GM21526 (cell line): ENCODE data around the gene FAM76A.
A peak's percentile ranks its signal among the peaks of the same experiment; 100 is the strongest.
"Not testable (repeated sequence)": the region's sequence is repeated elsewhere in the genome, so short reads cannot be mapped to it uniquely, and the experiment has no call there.

ENCODE experiments used
- ATAC-seq: cut with Tn5 transposase; IDR thresholded peaks from one replicate; pipeline ENCODE4 v1.9.1; 2021; ENCODE audit warnings: moderate library complexity; ENCODE audit not compliant: unreplicated experiment, low FRiP score

Gene FAM76A

DNA sequence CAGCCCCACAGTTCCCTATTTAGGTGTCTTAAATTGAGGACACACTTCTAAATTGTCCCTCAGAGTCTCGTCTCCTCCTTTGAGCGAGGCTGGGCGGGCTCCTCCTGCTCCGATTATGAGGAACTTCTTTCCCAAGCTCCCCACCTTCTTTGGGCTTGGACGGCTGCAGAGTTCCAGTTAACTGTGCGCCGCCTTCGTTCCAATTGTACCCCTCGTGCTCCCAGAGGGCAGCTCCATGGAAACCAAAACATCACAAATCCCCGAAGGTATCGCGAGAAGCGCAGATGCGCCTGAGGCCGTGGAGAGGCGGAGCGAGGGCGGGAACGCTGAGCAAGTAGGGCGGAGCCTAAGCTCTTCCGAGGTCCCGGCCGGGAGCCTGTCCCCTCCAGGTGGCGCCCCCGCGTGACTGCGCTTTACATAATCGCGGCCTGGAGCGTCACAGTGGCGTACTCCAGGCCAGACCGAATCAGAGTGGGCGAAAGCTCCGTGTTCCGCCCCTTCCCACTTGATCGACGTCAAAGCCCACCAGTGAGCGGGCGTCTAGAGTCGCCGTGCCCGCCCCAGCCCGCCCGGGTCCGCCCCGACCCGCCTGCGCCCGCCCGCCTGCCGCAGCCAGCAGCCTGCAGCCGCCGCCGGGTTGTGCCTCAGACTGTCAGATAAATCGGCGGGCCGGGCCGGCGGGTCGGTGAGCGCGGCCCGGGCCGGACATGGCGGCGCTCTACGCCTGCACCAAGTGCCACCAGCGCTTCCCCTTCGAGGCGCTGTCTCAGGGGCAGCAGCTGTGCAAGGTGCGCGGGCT is at the start of gene FAM76A:
Gene FAM76A (plus strand): TSS at position 588 of the 799 bp plus-strand sequence. CDS start 120 bp downstream, at position 708.
- ATAC-seq: peak; percentile 93

DNA sequence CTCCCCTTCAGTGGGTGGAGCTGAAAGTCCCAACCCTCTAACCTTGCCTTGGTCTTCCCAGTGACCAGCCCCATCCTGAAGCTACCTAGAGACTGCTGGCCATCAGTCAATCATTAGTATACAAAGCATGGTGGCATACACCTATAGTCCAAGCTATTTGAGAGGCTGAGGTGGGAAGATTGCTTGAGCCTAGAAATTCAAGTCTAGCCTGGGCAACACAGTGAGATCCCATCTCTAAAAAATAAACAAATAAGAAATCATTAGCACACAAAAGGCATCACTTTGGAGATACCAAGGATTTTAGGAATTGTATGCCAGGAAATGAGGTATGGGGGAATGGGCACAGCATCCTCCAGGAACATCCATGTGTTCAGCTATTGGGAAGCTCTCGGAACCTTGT is 49.4 kb upstream of the FAM76A start:
- no peak for ATAC-seq

DNA sequence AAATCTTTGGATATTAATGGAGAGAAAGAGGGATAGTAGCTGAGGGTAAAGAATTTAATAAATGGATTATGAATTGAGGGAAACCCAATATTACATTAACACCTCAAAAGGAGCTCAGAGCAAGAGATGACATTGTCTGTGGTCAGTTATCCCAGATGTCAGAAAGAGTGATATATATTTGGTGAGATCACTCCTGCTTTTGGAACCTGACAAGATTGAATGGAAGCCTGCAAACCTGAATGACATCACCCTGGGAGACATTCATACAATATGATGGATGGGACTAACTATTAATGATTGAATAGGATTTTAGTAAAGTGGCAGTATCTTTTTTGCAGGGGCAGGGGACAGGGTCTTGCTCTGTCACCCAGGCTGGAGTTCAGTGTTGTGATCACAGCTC is 47.0 kb upstream of the FAM76A start:
- ATAC-seq: no peak

DNA sequence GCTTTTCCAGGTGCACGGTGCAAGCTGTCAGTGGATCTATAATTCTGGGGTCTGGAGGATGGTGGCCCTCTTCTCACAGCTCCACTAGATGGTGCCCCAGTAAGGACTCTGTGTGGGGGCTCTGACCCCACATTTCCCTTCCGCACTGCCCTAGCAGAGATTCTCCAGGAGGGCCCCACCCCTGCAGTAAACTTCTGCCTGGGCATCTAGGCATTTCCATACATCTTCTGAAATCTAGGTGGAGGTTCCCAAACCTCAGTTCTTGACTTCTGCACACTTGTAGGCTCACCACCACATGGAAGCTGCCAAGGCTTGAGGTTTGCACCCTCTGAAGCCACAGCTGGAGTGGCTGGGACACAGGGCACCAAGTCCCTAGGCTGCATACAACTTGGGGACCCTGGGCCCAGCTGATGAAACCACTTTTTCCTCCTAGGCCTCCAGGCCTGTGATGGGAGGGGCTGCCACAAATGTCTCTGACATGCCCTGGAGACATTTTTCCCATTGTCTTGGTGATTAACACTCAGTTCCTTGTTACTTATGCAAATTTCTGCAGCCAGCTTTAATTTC is 45.5 kb upstream of the FAM76A start:
- not testable (repeated sequence) for ATAC-seq

DNA sequence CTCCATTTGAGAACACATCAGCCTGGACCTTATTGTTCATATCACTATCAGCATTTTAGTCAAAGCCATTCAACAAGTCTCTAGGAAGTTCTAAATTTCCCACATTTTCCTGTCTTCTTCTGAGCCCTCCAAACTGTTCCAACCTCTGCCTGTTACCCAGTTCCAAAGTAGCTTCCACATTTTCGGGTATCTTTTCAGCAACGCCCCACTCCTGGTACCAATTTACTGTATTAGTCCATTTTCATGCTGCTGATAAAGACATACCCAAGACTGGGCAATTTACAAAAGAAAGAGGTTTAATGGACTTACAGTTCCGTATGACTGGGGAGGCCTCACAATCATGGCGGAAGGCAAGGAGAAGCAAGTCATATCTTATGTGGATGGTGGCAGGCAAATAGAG is 44.2 kb upstream of the FAM76A start:
- ATAC-seq: not testable (repeated sequence)

DNA sequence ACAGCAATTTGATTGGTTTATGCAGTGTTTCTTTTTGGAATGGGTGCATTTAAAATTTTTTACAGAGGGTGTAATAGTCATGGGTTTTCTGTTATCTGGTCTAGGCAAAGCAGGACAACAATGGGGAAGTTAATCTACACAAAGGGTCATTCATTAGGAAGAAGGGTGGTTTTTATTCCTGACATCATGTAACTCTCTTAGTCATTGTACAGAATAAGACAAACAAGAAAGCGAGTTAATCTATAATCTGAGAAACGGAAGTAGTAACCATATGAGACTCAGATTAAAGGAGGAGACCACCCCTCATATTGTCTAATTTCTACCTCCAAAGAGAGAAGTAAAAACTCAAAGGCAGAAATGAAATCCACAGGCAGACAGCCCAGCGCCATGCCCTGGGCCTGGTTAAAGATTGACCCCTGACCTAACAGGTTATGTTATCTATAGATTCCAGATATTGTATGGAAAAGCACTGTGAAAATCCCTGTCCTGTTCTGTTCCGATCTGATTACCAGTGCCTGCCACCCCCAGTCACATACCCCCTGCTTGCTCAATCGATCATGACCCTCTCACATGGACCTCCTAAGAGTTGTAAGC is 43.3 kb upstream of the FAM76A start:
- no peak for ATAC-seq

DNA sequence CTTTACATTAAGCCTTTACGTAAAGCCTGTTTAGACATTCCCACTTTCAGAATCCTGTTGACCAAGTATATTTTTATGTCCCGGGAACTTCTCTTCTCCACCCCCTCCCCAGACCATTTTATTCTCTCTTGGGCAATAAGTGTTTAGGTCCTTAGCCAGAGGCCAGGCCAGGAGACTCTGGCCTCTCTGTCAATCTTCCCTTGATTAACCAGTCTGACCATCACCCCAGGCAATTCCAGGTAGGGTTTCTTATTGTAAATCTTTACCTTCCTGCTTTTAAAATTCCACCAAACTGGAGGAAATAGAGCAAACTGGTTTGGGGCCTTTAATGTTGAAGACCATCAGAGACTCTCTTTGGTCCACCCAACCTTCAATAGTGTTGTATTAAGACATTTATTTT is 41.6 kb upstream of the FAM76A start:
- no peak for ATAC-seq

DNA sequence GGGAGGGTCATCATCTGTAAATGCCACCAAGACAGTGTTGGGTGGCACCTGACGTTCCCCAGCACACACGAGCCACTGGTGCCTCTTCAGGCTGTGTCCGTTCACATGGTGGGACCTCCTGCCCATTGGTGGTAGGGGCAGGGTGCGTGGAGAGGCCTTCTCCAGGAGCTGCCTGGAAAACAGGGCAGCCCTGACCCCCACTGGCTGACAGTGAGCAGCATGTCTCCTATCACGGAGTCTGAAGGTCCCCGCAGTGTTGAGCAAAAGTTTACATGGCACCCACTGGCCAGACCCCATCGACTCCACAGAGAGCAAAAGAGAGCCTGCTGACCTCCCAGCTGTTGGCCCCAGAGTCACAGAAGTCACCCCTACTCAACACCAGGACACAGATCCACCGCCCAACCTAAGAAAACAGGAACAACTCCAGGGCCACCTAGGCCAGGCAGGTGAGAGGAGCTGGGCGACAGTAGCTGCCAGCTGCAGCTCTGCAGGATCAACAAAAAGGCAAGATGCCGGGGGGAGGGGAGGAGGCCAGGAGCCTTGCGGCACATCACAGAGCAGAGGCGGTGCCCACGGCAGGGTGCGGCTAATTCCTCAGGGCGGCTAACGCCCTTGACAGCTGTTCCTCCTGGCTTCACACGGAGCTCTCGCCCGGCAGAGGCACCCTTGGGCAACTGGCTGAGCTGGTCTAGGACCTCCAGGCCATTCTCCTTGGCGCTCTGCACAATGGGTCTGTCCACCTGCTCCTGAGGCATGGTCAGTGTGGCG is 39.4 kb upstream of the FAM76A start:
- ATAC-seq: no peak

DNA sequence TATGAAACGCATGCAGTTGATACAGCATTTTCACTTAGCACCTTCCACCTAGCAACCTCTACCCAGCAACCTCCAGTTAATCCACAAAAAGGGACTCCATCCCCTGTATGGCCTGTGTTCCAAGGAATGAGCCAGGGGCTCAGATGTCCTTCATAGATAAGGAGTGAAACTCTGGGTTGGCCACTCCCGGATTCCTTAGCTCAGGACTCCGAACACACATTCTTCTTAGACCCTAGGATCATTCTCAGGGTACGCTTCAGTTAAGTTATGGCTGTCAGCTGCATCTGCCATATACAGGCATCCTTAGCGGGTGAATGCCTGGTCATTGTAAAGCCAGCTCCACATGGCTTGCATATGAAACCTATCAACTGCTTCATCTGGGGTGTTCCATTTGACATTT is 37.9 kb upstream of the FAM76A start:
- ATAC-seq: no peak

DNA sequence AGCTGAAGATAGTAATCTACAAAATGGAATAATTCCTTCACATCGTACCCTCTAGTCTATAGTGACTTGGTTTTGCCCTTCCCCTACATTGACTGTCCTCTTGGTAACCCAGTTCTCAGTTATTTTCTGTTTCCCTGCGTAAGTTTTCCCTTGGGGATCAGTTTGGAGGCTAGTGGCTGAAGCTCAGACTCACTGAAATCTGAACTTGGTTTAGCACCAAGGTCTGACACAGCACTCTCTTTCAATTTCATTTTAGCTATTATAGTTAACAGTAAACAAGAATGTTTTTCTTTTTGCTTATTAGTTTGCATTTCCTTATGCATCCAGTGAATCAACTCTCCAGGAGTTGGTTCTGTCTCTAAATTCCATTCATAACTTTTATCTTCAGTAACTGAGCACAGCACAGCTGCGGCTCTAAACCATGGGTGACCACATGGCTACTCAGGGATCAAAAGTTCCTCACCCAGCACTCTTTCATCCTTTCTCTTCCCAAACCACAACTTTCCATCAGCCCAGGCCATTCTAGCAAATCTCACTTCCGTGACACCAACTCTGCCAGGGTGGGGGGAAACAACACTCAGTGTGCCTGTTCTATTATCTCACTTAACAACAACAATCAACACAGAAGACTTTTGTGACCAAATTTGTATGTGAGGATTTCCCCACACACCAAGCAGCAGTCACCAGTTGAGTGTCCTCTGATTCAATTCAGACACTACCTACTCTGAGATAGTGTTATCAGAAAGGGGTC is 36.2 kb upstream of the FAM76A start:
- ATAC-seq: no peak

DNA sequence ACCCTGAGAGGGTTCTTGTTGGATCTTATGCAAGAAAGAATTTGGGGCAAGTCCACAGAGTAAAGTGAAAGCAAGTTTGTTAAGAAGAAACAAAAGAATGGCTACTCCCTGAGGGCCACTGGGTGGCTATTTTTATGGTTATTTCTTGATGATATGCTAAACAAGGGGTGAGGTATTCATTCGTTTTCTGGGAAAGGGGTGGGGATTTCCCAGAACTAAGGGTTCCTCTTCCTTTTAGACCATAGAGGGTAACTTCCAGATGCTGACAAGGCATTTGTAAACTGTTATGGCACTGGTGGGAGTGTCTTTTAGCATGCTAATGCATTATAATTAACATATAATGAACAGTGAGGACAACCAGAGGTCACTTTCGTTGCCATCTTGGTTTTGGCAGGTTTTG is 35.6 kb upstream of the FAM76A start:
- no peak for ATAC-seq

DNA sequence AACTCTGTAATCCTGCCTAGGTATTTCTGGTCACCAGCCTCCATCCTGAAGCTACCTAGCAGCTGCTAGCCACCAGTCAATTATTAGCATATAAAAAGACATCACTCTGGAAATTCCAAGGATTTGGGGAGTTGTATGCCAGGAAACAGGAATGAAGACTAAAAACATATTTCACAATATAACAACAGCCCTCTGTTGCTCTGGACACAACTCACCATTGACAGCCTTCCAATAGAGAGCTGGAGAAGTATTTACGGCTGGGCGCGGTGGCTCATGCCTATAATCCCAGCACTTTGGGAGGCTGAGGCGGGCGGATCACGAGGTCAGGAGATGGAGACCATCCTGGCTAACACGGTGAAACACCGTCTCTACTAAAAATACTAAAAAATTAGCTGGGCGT is 28.9 kb upstream of the FAM76A start:
- not testable (repeated sequence) for ATAC-seq

DNA sequence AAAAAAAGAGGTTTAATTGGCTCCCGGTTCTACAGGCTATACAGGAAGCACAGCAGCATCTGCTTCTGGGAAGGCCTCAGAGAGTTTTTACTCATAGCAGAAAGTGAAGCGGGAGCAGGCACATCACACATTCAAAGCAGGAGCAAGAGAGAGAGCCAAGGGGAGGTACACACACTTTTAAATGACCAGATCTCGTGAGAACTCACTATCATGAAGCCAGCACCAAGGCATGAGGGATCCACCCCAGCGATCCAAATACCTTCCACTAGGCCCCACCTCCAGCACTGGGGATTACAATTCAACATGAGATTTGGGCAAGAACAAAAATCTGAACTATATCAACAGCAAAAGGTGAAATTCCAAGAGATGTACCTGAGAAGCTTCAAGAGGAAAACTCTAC is 20.8 kb upstream of the FAM76A start:
- ATAC-seq: no peak

DNA sequence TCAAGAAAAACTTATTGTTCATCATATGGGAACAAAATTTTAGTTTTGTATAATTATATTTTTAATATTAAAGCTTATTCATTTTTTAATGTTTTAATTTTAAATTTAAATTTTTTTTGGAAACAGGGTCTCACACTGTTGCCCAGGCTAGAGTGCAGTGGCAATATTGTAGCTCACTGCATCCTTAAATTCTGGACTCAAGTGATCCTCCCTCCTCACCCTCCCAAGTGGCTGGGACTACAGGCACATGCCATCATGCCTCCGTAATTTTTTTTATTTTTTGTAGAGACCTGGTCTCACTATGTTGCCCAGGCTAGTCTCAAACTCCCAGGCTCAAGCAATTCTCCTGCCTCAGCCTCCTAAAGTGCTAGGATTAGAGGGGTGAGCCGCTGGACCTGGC is 20.2 kb upstream of the FAM76A start:
- no peak for ATAC-seq

DNA sequence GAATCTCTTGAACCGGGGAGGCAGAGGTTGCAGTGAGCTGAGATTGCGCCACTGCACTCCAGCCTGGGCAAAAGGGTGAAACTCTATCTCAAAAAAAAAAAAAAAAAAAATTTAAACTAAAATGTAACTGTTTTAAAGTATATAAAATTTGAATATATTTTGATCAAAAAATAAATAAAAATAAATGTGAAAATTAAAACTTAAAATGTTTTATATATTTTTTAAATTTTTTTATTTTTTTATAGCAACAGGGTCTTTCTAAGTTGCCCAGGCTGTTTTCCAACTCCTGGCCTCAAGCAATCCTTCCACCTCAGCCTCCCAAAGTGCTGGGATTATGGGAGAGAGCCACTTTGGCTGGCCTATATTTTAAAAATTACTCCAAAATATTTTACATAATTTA is 15.2 kb upstream of the FAM76A start:
- no peak for ATAC-seq

DNA sequence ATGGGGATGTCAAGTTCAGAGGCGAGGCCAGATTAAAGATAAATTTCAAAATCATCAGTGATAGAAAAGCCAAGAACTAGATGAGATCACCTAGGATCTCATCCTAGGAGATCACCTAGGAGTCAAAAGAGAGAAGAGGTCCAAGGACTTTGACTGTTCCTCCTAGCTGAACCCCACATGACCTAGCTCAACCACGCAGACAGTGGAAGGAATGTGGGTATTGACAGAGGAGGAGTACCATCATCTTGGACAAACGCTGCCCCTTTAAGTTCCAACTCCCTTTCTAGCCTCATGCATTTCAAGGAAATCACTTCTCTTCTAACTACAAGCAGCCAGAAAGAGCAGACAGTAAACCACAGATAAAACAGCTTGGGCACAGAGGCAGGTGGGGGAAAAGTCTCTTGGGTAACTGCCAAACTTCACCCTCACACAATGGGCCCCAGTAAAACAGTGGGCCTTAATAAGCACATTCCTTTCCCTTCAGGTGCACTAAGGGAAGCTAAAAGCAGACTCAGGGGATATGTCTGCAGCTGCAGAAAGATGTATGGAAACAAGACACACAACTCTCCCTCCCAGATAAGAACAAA is 12.5 kb upstream of the FAM76A start:
- no peak for ATAC-seq

DNA sequence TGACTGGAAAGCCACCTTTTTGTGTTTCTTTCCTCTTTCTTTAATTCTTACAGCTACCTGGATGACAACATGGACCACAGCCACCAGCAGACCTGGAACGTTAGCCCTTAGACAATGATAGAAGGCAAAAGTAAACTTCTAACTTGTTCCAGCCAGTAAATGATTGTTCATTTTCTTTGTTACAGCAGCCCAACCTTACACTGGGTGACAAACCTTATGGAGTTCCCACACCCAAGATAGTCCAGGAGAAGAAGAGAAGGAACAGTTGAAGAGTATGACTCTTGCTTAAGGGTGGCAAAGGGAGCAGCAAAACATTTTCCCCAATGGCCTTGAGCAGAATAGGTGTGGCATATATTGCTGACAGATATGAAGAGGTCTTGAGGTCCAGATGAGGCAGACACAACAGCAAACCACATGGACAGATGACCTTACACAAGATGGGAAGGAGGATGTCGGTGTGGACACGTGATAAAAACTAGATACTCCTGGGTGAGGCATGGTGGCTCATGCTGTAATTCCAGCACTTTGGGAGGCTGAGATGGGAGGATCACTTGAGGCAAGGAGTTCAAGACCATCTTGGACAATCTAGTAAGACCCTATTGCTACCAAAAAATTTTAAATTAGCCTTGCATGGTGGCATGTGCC is 11.8 kb upstream of the FAM76A start:
- ATAC-seq: no peak

DNA sequence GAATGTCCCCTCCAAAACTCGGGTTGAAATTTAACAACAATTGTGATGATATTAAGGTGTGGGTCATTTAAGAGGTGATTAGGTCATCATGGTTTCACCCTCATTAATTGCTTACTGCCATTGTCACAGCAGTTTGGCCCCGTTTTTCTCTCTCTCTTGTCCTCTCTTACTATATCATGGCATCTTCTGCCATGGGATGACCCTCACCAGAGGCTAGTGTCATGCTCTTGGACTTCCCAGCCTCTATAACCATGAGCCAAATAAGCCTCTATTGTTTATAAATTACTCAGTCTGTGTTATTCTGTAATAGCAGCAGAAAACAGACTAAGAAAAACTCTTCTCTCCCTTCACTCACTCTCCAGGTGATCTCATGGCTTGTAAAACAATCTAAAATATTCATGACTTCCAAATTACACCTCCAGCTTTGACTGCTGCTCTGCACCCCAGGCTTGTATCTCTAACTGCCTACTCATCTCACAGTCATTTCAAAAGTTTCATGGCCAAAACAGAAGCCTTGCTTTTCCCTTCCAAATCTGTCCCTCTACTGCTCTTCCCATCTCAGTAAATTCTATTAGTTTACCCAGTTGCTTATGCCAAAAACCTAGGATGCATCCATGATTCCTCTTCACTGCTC is 9.4 kb upstream of the FAM76A start:
- no peak for ATAC-seq
